GM18517 (cell line): ENCODE data around the gene MACF1.

ENCODE experiments used
- ATAC-seq: cut with Tn5 transposase; IDR thresholded peaks from one replicate; pipeline ENCODE4 v1.9.1; 2021; ENCODE audit warnings: mild to moderate bottlenecking, moderate library complexity; ENCODE audit not compliant: unreplicated experiment

Gene MACF1

DNA sequence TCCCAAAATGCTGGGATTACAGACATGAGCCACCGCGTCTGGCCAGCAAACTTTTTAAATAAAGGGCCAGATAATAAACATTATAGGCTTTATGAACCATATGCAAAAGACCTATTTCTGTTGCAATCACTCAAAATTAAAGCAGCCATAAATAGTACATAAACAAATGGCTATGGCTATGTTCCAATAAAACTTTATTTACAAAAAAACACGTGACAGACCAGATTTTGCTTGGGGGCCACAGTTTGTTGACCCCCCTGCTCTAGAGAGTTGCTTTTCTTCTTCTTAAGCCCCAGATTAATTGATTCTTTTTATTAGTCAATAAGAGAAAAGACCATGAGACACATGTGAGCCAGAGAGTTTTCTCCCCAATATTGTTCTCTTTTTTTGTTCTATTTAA is 138.3 kb downstream of the MACF1 start:
- ATAC-seq, result no peak

DNA sequence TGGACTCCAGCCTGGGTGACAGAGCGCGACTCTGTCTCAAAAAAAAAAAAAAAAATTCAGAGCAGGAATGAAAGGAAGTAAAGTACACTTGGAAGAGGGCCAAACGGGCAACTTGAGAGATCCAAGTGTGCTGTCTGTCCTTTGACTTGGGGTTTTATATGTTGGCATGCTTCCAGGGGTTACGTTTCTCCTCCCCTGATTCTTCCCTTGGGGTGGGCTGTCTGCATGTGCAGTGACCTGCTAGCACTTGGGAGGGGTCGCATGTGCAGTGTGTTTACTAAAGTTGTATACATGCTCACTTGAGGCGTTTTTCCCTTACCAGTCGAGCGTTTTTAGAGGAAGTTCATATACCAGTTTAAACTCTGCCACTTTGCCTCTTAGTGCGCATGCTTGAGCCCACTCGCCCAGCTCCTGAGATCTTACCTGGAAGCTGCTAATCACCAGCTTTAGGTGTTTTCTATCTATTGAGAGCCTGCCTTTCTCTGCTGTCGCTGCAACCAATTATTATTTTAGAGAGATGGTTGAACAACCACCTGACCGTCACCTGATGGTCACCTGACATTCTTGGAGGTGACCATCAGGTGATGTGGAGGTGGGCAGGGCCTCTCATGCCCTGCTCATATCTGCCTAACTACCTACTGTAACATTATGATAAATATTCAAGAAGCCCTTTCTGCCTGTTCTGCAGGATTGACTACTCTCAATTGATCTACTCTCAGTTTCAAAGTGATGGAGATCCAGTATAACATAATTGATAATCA is 140.1 kb downstream of the MACF1 start:
- no peak for ATAC-seq

DNA sequence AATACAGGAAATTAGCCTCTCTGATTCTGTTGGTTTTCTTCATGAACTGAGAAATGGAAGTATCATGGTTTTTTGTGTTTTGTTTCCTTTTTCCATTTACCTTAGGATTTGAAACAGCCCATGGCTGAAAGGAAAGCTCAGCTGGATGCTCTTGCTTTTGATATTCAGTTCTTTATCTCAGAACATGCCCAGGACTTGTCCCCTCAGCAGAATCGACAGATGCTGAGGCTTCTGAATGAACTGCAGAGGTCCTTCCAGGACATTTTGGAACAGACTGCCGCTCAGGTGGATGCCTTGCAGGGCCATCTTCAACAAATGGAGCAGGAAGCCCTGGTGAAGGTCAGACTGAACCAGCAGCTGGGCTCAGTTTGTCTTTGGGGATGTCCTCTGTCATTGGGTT is 142.4 kb downstream of the MACF1 start:
- ATAC-seq, result no peak

DNA sequence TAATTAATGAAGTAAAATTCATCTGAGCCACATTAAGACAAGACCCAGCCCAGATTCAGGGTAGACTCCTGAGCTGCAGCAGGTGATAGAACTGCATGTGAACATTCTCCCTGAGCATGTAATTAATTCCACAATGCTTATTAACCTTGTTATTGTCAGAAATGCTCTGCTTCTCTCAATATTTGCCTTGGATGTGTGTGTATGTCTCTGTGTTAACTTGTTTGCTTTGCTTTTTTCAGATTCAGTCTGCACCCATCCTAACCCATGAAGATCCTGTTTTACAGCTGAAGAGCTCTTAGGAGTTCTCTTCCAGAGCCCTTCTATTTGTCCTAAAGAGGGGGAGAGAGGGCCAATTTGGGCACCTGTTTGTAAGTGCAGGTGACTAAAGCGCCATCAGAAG is 143.8 kb downstream of the MACF1 start:
- no peak for ATAC-seq

DNA sequence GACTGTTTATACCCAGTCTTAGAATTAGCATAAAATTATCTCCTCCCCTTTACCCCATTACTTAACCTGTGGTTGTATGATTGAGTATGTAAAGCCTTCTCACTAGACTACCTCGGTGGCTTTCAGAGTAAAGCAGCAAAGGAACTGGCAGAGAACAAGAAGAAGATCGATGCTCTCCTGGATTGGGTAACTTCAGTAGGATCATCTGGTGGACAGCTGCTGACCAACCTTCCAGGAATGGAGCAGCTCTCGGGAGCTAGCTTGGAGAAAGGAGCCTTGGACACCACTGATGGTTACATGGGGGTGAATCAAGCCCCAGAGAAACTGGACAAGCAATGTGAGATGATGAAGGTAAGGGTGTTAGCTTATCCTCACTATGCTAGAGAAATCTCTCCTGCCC is 148.4 kb downstream of the MACF1 start:
- no peak for ATAC-seq

- no peak for ATAC-seq
Observed at GRCh38 chr1:39354572-39354971, 150.1 kb downstream of the MACF1 start.

DNA sequence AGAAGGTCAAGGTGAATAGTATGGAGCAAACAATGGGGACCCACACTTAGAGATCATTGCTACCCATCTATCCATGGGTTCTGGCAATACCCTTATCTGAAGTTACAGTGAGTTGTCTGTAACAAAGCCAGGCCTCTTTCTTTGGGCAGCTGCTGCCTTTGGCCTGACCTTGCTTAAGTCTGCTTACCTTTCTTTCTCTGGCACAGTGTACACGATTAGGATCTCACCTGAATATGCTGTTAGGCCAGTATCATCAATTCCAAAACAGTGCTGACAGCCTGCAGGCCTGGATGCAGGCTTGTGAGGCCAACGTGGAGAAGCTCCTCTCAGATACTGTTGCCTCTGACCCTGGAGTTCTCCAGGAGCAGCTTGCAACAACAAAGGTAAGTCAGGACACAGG is 154.0 kb downstream of the MACF1 start:
- ATAC-seq, result no peak

GRCh38 chr1:39359028-39359570 is 154.6 kb downstream of the MACF1 start:
- ATAC-seq, result no peak

GRCh38 chr1:39360731-39361130 is 156.2 kb downstream of the MACF1 start:
- no peak for ATAC-seq

DNA sequence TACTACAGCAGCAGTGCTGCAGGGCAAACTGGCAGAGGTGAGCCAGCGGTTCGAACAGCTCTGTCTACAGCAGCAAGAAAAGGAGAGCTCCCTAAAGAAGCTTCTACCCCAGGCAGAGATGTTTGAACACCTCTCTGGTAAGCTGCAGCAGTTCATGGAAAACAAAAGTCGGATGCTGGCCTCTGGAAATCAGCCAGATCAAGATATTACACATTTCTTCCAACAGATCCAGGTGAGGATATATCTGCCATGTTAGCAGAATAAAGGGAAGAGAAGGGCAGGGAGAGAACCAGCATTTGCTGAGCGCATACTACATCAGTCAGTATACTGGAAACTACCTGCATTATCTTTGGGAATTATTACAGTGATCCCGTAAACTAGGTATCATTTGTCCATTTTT is 157.0 kb downstream of the MACF1 start:
- ATAC-seq, result no peak

- ATAC-seq, result no peak
Observed at GRCh38 chr1:39363267-39363666, 158.8 kb downstream of the MACF1 start.

GRCh38 chr1:39368045-39368444 is 163.6 kb downstream of the MACF1 start:
- ATAC-seq, result no peak

DNA sequence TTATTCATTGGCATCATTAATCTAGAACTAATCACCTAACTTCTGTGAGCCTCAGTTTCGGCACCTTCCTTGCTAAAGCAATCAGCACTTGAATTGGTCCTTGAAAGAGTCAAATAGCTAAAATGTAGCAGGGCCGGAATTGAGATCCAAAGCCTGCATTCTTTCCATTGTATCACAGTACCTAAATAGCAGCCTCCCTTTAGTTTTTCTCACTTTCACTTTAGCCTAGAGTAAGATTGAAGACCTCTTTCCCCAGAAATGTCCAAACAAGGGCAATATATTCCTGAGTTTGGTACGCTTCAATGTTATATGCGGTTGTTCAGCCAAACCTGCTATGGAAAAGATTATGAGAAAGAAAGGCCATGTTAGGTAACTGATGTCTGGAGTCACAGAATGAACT is 165.1 kb downstream of the MACF1 start:
- ATAC-seq, result no peak

DNA sequence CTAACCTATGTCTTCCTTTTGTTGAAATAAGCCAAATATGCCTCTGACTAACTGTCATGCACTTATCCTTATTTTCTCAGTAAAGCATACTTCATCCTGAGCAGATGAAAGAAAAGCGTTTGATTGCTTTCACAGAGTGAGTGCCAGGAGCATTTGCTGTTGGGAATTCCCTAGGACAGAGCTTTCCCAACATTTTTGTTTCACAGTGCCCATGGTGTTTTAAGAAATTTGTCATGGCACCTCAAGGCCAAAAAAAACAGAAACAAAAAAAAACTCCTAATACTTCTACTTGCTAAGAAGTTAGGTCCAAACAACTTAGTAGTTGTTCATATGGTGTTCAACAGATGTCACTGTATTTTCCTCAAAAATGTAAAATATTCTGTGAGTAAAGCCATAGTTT is 166.1 kb downstream of the MACF1 start:
- ATAC-seq, result no peak

- ATAC-seq, result no peak
Observed at GRCh38 chr1:39372105-39372504, 167.6 kb downstream of the MACF1 start.

DNA sequence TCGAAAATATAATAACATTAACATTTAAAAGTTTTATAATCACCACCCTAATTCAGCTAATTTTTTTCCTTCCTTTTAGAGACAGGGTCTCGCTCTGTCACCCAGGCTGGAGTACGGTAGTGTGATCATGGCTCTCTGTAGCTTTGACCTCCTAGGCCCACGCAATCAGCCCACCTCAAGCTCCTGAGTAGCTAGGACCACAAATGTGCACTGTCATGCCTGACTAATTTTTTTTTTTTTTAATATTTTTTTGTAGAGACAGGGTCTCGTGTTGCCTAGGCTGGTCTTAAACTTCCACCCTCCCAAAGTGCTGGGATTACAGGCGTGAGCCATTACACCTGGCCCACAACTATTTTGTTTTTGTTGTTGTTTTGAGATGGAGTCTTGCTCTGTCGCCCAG is 172.2 kb downstream of the MACF1 start:
- no peak for ATAC-seq

DNA sequence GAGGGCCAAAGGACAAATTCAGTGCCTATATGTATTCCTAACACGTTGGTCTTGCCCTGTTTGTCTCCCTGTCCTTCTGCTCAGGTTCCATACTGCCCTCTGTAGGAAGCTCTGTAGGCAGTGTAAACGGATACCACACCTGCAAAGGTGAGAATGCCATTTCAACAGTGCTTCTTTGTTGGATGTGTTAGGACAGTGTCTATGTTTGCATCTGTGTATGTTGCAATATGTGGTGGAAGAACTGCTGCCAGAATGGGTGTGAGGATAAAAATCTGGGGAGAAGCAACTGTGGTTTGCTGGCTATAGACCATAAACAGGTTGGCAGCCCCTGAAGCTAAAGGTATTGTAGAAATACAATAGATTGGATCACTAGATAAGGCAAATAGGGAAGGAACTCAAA is 173.9 kb downstream of the MACF1 start:
- no peak for ATAC-seq

- no peak for ATAC-seq
Observed at GRCh38 chr1:39379187-39379586, 174.7 kb downstream of the MACF1 start.

GRCh38 chr1:39380036-39380435 is 175.5 kb downstream of the MACF1 start:
- ATAC-seq, result no peak

DNA sequence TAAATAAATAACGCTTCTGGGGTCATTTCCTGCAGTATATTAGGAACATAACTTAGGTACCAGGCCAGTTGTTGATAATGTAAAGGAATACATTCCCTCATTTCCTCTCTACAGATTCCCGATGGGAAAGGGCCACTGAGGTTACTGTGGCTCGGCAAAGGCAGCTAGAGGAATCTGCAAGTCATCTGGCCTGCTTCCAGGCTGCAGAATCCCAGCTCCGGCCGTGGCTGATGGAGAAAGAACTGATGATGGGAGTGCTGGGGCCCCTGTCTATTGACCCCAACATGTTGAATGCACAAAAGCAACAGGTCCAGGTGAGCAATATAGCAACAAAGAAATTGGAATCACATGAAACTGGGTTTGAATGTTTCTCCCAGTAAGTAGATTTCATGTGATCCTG is 177.3 kb downstream of the MACF1 start:
- no peak for ATAC-seq

DNA sequence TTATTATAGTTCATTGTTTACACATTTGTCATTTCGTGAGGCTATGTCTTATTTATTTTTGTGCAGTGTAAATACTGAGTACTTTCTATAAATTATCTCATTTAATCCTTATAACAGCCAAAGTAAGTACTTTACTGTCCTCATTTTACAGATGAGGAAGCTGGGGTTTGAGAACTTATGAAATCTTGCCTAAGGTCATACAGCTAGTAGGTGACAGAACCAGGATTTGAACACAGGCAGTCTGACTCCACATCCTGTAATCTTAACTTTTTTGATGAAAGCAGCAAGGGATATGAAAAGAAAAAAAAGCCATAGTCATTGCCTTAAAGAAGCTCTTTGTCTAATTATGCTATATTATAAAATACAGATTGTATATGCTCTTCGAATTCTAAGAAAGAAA is 179.8 kb downstream of the MACF1 start:
- ATAC-seq, result no peak

DNA sequence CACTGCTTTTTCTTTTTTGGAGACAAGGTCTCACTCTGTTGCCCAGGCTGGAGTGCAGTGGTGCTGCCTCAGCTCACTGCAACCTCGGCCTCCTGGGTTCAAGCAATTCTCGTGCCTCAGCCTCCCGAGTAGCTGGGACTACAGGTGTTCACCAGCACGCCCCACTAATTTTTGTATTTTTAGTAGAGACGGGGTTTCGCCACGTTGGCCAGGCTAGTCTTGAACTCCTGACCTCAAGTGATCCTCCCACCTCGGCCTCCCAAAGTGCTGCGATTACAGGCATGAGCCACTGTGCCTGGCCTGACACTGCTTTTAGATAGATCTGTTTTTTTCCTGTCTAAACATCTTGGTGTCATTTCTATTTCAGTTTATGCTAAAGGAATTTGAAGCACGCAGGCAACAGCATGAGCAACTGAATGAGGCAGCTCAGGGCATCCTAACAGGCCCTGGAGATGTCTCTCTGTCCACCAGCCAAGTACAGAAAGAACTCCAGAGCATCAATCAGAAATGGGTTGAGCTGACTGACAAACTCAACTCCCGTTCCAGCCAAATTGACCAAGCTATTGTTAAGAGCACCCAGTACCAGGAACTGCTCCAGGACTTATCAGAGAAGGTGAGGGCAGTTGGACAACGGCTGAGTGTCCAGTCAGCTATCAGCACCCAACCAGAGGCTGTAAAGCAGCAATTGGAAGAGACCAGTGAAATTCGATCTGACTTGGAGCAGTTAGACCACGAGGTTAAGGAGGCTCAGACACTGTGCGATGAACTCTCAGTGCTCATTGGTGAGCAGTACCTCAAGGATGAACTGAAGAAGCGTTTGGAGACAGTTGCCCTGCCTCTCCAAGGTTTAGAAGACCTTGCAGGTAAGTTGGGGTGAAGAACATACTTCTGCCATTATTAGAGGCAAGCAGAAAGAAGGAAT is 180.8 kb downstream of the MACF1 start:
- no peak for ATAC-seq
